Measurements from ENCODE around the gene B3GNT3.

DNA sequence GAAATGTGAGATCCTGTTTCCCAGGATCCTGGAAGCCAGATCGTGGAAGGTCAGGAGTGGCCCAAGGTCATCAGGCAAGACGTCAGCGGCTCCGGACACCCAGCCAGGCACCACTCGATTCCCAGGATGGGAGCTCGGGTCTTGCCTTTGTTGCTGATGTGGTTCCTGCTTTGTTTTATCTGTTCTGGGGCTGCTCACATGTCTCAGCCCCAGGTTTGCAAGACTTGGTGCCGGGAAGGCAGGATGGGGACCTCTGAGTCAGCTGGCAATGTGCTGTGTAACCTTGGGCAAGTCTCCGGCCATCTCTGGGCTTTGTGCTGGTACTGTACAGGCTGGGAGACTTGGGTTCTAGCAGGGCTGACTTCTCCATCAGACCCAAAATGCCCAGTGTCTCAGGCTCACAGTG lies 45.0 kb upstream of the B3GNT3 start:
- TF ChIP-seq, protein P1, sequence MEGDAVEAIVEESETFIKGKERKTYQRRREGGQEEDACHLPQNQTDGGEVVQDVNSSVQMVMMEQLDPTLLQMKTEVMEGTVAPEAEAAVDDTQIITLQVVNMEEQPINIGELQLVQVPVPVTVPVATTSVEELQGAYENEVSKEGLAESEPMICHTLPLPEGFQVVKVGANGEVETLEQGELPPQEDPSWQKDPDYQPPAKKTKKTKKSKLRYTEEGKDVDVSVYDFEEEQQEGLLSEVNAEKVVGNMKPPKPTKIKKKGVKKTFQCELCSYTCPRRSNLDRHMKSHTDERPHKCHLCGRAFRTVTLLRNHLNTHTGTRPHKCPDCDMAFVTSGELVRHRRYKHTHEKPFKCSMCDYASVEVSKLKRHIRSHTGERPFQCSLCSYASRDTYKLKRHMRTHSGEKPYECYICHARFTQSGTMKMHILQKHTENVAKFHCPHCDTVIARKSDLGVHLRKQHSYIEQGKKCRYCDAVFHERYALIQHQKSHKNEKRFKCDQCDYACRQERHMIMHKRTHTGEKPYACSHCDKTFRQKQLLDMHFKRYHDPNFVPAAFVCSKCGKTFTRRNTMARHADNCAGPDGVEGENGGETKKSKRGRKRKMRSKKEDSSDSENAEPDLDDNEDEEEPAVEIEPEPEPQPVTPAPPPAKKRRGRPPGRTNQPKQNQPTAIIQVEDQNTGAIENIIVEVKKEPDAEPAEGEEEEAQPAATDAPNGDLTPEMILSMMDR (IDR thresholded peaks at IDR 0.05; ENCODE audit: low read depth, low read length): no peak
- TF ChIP-seq EZH2phosphoT487 (IDR thresholded peaks at IDR 0.05; ENCODE audit: low read depth): no peak

Data from OCI-LY3 (cell line).